ENCODE measurements around the gene CPSF4.

CPSF4 gene

DNA sequence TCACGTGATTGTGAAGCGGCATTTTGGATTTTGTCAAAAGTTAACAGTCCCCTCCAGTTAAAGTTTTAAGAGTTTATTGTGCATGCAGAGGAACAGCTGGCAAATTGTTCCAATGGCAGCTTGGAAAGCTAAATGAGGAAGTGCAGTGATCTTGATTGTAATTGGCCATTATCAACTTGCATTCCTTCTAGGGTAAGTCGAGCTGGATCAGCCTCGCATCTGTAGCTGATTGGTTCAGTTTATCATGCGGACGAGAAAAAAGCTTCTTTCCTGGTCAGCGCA, 34.5 kb downstream of the CPSF4 start:
- TF ChIP-seq TAF1 (IDR thresholded peaks at IDR 0.05; ENCODE audit: borderline replicate concordance, insufficient read depth, low read length) (no peak), POLR2AphosphoS5 (IDR thresholded peaks at IDR 0.05; ENCODE audit: low read depth, low read length) (no peak), SIN3A (IDR thresholded peaks at IDR 0.05; ENCODE audit: borderline replicate concordance, insufficient read depth, low read length) (no peak), FOXP2 (optimal IDR thresholded peaks at IDR 0.05; ENCODE audit: borderline replicate concordance, extremely low read depth, extremely low read length, insufficient read depth) (no peak)
- TF ChIP-seq, protein P1, sequence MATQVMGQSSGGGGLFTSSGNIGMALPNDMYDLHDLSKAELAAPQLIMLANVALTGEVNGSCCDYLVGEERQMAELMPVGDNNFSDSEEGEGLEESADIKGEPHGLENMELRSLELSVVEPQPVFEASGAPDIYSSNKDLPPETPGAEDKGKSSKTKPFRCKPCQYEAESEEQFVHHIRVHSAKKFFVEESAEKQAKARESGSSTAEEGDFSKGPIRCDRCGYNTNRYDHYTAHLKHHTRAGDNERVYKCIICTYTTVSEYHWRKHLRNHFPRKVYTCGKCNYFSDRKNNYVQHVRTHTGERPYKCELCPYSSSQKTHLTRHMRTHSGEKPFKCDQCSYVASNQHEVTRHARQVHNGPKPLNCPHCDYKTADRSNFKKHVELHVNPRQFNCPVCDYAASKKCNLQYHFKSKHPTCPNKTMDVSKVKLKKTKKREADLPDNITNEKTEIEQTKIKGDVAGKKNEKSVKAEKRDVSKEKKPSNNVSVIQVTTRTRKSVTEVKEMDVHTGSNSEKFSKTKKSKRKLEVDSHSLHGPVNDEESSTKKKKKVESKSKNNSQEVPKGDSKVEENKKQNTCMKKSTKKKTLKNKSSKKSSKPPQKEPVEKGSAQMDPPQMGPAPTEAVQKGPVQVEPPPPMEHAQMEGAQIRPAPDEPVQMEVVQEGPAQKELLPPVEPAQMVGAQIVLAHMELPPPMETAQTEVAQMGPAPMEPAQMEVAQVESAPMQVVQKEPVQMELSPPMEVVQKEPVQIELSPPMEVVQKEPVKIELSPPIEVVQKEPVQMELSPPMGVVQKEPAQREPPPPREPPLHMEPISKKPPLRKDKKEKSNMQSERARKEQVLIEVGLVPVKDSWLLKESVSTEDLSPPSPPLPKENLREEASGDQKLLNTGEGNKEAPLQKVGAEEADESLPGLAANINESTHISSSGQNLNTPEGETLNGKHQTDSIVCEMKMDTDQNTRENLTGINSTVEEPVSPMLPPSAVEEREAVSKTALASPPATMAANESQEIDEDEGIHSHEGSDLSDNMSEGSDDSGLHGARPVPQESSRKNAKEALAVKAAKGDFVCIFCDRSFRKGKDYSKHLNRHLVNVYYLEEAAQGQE (IDR thresholded peaks at IDR 0.05; ENCODE audit: insufficient read depth in 1 of 2, low read depth in 2 of 2, low read length in 2 of 2), result no peak

DNA sequence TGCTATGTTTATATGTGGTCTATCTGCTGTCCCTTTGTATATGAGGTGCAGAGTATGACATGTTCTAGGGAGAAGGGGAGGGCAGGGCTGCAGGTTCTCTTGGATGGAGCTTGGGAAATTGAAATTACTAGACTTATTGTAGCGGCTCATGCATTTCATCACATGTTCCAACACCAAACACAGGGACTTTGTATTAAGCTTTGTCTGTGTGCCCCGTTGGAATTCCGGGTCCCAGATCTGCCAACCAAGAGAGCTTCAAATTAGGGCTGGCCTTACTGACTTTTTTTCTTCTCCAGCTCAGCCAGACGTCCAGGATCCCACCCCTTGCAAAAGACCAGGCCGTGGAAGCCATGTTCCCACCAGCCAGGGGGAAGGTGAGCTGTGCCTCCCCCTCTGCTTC, 37.4 kb downstream of the CPSF4 start:
- no peak for TF ChIP-seq TAF1 (IDR thresholded peaks at IDR 0.05; ENCODE audit: borderline replicate concordance, insufficient read depth, low read length)
- no peak for TF ChIP-seq POLR2AphosphoS5 (IDR thresholded peaks at IDR 0.05; ENCODE audit: low read depth, low read length)

DNA sequence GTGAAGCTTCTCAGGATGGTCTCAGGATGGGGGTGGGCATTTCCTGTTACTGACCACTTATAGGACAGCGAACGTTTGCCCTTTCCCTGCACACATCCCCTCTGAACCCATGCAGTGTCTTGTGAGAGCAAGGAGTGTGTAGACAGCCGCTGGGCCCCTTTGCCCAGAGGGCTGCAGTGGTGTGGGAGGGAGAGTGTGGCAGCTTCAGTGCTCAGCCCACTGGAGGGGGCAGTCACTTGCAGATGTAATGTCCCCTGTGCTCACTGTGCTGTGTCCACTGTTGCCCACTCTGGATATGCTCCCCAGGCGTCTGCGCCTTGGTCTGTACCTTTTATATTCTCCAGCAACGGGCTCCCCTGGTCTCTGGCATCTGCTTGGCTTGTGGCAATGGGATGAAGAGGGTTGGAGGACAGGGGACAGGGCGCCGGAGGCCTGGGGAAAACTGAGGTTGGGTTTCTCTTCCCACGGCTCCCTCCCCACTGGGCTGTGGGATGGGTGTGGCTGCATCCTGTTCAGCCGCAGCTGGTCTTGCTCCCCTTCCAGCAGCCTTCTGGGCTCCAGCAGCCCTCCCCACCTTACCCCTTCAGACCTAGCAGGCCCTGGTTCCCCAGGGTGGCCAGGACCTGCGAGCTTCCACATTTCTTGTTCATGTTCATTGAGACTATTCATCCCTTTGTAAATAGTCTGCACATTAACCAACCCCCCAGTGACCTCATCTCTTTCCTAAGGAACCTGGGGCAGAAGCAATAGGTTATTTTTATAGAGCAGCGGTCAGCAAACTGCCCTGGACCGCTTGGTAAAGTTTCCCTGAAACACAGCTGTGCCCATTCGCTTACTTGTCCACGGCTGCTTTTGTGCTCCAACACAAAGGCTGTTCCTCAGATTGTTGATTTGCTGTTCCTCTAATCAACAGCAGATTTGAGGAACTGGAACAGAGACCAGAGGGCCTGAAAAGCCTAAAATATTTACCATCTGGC, 40.0 kb downstream of the CPSF4 start:
- no peak for TF ChIP-seq SIN3A (IDR thresholded peaks at IDR 0.05; ENCODE audit: borderline replicate concordance, insufficient read depth, low read length)
- no peak for TF ChIP-seq POLR2AphosphoS5 (IDR thresholded peaks at IDR 0.05; ENCODE audit: low read depth, low read length)
- no peak for TF ChIP-seq TAF1 (IDR thresholded peaks at IDR 0.05; ENCODE audit: borderline replicate concordance, insufficient read depth, low read length)
- TF ChIP-seq FOXP2 (optimal IDR thresholded peaks at IDR 0.05; ENCODE audit: borderline replicate concordance, extremely low read depth, extremely low read length, insufficient read depth), result no peak
- TF ChIP-seq, protein P1 (IDR thresholded peaks at IDR 0.05; ENCODE audit: insufficient read depth in 1 of 2, low read depth in 2 of 2, low read length in 2 of 2), result no peak

DNA sequence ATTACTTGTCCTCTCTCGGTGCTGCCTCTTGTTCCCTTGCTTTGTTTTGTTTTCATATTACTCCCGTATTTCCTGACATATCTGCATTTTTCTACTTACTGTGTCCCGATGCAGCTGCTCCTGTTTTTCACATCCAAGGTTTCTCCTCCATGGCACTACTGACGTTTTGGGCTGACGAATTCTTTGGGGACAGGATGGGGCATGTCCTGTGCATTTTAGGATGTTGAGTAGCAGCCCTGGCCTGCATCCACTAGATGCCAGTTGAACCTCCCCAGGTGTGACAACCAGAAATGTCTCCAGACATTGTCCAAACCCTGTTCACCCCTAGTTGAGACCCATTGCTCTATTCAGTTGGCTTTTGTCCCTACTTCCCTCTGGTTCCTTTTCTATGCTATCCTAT, 46.4 kb downstream of the CPSF4 start:
- no peak for TF ChIP-seq POLR2AphosphoS5 (IDR thresholded peaks at IDR 0.05; ENCODE audit: low read depth, low read length)
- TF ChIP-seq, protein P1 (IDR thresholded peaks at IDR 0.05; ENCODE audit: insufficient read depth in 1 of 2, low read depth in 2 of 2, low read length in 2 of 2), result no peak
- TF ChIP-seq FOXP2 (optimal IDR thresholded peaks at IDR 0.05; ENCODE audit: borderline replicate concordance, extremely low read depth, extremely low read length, insufficient read depth), result no peak
- no peak for TF ChIP-seq TAF1 (IDR thresholded peaks at IDR 0.05; ENCODE audit: borderline replicate concordance, insufficient read depth, low read length)
- TF ChIP-seq SIN3A (IDR thresholded peaks at IDR 0.05; ENCODE audit: borderline replicate concordance, insufficient read depth, low read length), result no peak

DNA sequence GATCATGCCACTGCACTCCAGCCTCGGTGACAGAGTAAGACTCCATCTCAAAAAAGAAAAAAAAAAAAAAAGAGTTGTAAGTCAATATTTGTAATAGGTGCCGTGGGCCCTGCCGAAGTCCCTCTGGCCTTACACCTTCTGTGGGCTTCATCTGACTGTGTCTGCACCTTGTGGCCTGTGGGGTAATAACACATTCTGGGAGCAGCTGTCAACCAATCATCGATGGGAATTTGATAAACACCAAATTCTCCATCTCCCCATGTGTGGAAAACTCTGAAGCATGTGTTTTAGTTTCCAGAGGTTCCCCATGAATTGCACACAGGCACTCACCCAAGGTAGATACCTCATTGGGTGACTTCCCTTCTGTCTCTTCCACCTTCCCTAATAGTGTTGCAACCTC, 50.5 kb downstream of the CPSF4 start:
- TF ChIP-seq POLR2AphosphoS5 (IDR thresholded peaks at IDR 0.05; ENCODE audit: low read depth, low read length) (no peak), SIN3A (IDR thresholded peaks at IDR 0.05; ENCODE audit: borderline replicate concordance, insufficient read depth, low read length) (no peak), FOXP2 (optimal IDR thresholded peaks at IDR 0.05; ENCODE audit: borderline replicate concordance, extremely low read depth, extremely low read length, insufficient read depth) (no peak), TAF1 (IDR thresholded peaks at IDR 0.05; ENCODE audit: borderline replicate concordance, insufficient read depth, low read length) (no peak)
- TF ChIP-seq, protein P1 (IDR thresholded peaks at IDR 0.05; ENCODE audit: insufficient read depth in 1 of 2, low read depth in 2 of 2, low read length in 2 of 2), result no peak
